MM.1S (cell line): ENCODE measurements around the gene KCNQ5.

Experiments
- DNase-seq: peaks from one replicate; pipeline ENCODE4 v3.0.0-alpha.2; 2015
- H2AFZ ChIP-seq: fragments of 300-600 bp; sonication (generic); 2 replicates; pipeline ENCODE4 v1.6.0; 2016; ENCODE audit warnings: antibody characterized with exemption, low read length
- H3F3A ChIP-seq: fragments of 300-600 bp; sonication (generic); 2 replicates; pipeline ENCODE4 v1.6.1; 2016; ENCODE audit warnings: mild to moderate bottlenecking, antibody characterized with exemption, low read length, moderate library complexity, mixed read lengths; ENCODE audit not compliant: insufficient read depth
- H3K27ac ChIP-seq: fragments of 300-600 bp; sonication (generic); 2 replicates; pipeline ENCODE4 v1.5.1; 2016; ENCODE audit warnings: mild to moderate bottlenecking, low read length
- H3K27me3 ChIP-seq: fragments of 300-600 bp; sonication (generic); replicated peaks from 2 replicates; pipeline ENCODE4 v1.6.0; 2016; ENCODE audit warnings: low read length; ENCODE audit not compliant: insufficient read depth
- H3K36me3 ChIP-seq: fragments of 300-600 bp; sonication (generic); replicated peaks from 2 replicates; pipeline ENCODE4 v1.6.1; 2016; ENCODE audit warnings: mild to moderate bottlenecking, low read length, mixed read lengths; ENCODE audit not compliant: insufficient read depth
- H3K4me1 ChIP-seq: fragments of 300-600 bp; sonication (generic); 2 replicates; pipeline ENCODE4 v1.6.1; 2016; ENCODE audit warnings: low read length, mixed read lengths
- H3K4me2 ChIP-seq: fragments of 300-600 bp; sonication (generic); 2 replicates; pipeline ENCODE4 v1.6.0; 2016; ENCODE audit warnings: low read depth, low read length
- H3K4me3 ChIP-seq: fragments of 300-600 bp; sonication (generic); 2 replicates; pipeline ENCODE4 v1.5.1; 2016; ENCODE audit warnings: low read length, mixed read lengths
- H3K79me2 ChIP-seq: fragments of 300-600 bp; sonication (generic); 2 replicates; pipeline ENCODE4 v1.6.1; 2016; ENCODE audit warnings: mixed run types, low read length, mixed read lengths
- H3K9ac ChIP-seq: fragments of 300-600 bp; sonication (generic); 2 replicates; pipeline ENCODE4 v1.6.1; 2016; ENCODE audit warnings: low read length, mixed read lengths
- H3K9me2 ChIP-seq: fragments of 300-600 bp; sonication (generic); replicated peaks from 2 replicates; pipeline ENCODE4 v1.6.1; 2016; ENCODE audit warnings: mild to moderate bottlenecking, low read length, mixed read lengths; ENCODE audit not compliant: insufficient read depth
- H3K9me3 ChIP-seq: fragments of 300-600 bp; sonication (generic); replicated peaks from 2 replicates; pipeline ENCODE4 v1.6.1; 2016; ENCODE audit warnings: mild to moderate bottlenecking, low read length, mixed read lengths; ENCODE audit not compliant: insufficient read depth
- H4K20me1 ChIP-seq: fragments of 300-600 bp; sonication (generic); 2 replicates; pipeline ENCODE4 v1.6.1; 2016; ENCODE audit warnings: mild to moderate bottlenecking, low read length, moderate library complexity, mixed read lengths; ENCODE audit not compliant: insufficient read depth
- EZH2 ChIP-seq: fragments of 300-600 bp; sonication (generic); optimal IDR thresholded peaks from 2 replicates; pipeline ENCODE3; 2017; ENCODE audit warnings: low read depth, mild to moderate bottlenecking, antibody characterized with exemption, low read length, mixed read lengths
- EZH2phosphoT487 ChIP-seq: fragments of 300-600 bp; sonication (generic); IDR thresholded peaks from 2 replicates; pipeline ENCODE4 v1.6.1; 2018; ENCODE audit warnings: antibody characterized with exemption, low read length
- TF ChIP-seq, protein P1 (sequence below): fragments of 300-600 bp; sonication (generic); IDR thresholded peaks from 2 replicates; pipeline ENCODE4 v1.5.1; 2016; ENCODE audit warnings: antibody characterized with exemption, low read length, mixed read lengths

The KCNQ5 gene

GRCh38 chr6:72828904-72829303 lies 207.0 kb downstream of the KCNQ5 start:
- H3K79me2 ChIP-seq, result no peaks in the 10 kb centered on the region
- no peak overlapping the region for H3K9ac ChIP-seq
- no peaks in the 10 kb centered on the region for H4K20me1 ChIP-seq
- H3K27me3 ChIP-seq, result no peaks in the 10 kb centered on the region
- H3K9me3 ChIP-seq, result no peaks in the 10 kb centered on the region
- no peak overlapping the region for H3K4me3 ChIP-seq
- TF ChIP-seq EZH2phosphoT487, result no peak
- TF ChIP-seq, protein P1, sequence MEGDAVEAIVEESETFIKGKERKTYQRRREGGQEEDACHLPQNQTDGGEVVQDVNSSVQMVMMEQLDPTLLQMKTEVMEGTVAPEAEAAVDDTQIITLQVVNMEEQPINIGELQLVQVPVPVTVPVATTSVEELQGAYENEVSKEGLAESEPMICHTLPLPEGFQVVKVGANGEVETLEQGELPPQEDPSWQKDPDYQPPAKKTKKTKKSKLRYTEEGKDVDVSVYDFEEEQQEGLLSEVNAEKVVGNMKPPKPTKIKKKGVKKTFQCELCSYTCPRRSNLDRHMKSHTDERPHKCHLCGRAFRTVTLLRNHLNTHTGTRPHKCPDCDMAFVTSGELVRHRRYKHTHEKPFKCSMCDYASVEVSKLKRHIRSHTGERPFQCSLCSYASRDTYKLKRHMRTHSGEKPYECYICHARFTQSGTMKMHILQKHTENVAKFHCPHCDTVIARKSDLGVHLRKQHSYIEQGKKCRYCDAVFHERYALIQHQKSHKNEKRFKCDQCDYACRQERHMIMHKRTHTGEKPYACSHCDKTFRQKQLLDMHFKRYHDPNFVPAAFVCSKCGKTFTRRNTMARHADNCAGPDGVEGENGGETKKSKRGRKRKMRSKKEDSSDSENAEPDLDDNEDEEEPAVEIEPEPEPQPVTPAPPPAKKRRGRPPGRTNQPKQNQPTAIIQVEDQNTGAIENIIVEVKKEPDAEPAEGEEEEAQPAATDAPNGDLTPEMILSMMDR, result no peak
- TF ChIP-seq EZH2, result no peak
- H3K27ac ChIP-seq, result no peak overlapping the region
- no peaks in the 10 kb centered on the region; the same call in 1 of the 2 replicates for H3K36me3 ChIP-seq
- no peak overlapping the region for H2AFZ ChIP-seq
- no peaks in the 10 kb centered on the region for H3F3A ChIP-seq
- no peak for DNase-seq
- H3K9me2 ChIP-seq, result no peaks in the 10 kb centered on the region
- no peak overlapping the region for H3K4me2 ChIP-seq
- no peaks in the 10 kb centered on the region for H3K4me1 ChIP-seq

DNA sequence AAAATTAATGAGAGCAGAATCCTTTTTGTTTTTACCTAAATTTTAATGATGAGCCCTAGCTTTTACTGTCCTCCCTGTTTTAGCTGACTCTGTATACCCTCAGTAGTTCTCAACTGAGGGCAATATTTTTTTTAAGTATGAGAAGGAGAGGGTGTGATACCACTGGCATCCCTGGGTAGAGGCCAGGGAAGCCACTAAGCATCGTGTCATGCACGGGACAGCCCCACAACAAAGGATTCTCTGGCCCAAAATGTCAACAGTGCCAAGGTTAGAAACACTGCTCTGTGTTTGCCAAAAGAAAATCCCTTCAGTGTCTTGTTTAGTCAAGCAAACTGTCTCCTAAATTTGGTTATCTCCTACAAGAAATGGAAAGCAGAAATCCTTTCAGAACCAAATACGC lies 210.4 kb downstream of the KCNQ5 start:
- Histone ChIP-seq H3K9me3 (no peaks in the 10 kb centered on the region), H3K9ac (no peak overlapping the region), H3K4me2 (no peak overlapping the region), H3K9me2 (no peaks in the 10 kb centered on the region), H3K79me2 (no peaks in the 10 kb centered on the region), H3F3A (no peaks in the 10 kb centered on the region), H3K4me3 (no peak overlapping the region), H4K20me1 (no peaks in the 10 kb centered on the region), H2AFZ (no peak overlapping the region), H3K27me3 (no peaks in the 10 kb centered on the region), H3K36me3 (no peaks in the 10 kb centered on the region), H3K4me1 (no peaks in the 10 kb centered on the region), H3K27ac (no peak overlapping the region)
- no peak for DNase-seq
- no peak for TF ChIP-seq EZH2phosphoT487
- no peak for TF ChIP-seq EZH2
- TF ChIP-seq, protein P1, result no peak

GRCh38 chr6:72835749-72836148 lies 213.9 kb downstream of the KCNQ5 start:
- Histone ChIP-seq H3K27ac (no peak overlapping the region), H3K79me2 (no peaks in the 10 kb centered on the region), H2AFZ (no peak overlapping the region), H3K4me1 (no peaks in the 10 kb centered on the region), H3K36me3 (no peaks in the 10 kb centered on the region), H3K9me2 (no peaks in the 10 kb centered on the region), H3K9ac (no peak overlapping the region), H3K4me2 (no peak overlapping the region), H3F3A (no peaks in the 10 kb centered on the region), H4K20me1 (no peaks in the 10 kb centered on the region), H3K27me3 (no peaks in the 10 kb centered on the region), H3K9me3 (no peaks in the 10 kb centered on the region), H3K4me3 (no peak overlapping the region)
- TF ChIP-seq, protein P1, result no peak
- no peak for TF ChIP-seq EZH2
- no peak for DNase-seq
